Inferior parietal cortex (tissue), 1 donor: ENCODE measurements around the gene ARFIP2.

Source experiments
- DNase-seq: peaks from one replicate; pipeline ENCODE4 v3.0.0-alpha.2; 2016; ENCODE audit errors: extremely low spot score

The ARFIP2 gene

DNA sequence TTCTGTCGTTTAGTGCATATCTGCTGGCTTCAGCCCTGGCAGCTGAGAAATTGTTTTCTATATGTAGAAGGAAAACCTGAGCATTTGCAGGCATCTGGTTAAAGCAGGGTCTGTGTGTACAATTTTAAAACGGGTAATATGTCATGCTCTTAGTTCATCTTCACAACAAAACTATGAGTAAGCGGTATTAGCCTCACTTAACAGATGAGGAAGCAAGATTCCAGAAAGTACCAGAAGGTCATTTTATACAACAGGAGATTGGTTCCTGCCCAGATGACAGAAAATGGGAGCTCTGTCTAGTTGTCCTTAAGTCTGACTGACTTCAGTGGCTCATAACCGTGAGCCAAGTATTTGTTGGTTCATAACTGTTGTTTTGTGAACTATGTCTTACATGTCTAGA lies 1.3 kb upstream of the ARFIP2 start:
- no peak for DNase-seq

DNA sequence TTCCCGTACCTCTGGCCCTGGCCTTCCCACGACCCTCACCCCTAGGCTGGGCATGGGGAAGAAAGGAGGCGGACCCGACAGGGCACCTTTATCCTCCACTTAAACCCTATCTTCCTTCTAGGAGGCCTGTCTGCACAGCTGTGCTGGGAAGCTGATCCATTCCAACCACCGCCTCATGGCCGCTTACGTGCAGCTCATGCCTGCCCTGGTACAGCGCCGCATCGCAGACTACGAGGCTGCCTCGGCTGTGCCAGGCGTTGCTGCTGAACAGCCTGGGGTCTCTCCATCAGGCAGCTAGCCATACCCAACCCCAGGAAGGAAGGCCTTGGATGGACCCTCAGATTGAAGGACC lies 769 bp upstream of the ARFIP2 start:
- no peak for DNase-seq

DNA sequence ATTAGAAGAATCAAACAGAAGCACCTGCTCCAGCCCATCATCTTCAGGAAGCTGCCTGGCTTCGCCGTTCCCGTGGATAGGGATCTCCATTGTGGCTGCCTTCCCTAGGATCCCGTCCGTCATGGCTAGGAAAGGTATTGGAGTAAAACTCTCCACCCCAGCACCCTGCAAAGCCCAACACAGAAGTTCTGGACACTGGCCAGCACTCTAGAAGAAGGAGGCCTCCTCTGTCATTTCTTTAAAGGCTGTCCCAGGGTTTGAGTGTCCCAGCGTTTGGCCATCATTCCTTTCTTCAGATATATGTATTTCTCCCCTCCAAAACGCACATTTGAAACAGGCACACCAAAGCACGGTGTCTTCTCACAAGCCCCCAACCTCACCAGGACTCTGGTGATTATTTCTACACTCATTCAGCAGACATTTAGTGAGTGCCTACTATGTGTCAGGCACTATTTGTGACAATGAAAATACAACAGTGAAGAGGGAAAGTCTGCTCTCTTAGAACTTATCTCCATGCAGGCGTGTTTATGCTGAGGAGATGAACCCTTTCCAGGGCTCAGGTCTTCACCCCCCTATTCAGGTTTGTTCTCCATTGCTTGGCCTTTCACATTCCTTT lies 724 bp downstream of the ARFIP2 start:
- no peak for DNase-seq

DNA sequence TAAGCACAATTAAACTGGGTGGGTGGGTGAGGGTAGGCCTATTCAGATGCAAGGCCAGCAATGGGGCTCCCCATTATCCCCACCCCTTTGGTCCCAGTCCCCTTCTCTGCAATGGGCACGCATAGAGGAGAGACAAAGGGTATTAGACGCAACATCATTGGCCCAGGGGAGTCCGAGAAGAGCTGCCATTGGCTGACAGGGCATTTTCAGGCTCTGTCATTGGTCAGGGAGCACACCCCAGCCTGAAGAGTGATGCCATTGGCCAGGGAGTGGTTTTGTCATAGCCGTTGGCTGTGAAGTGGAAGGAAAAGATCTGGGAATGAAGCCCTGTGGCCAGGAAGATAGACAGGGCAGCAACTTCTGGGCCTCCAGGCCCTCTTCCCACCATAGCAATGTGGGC lies 4.6 kb downstream of the ARFIP2 start:
- DNase-seq, result no peak

DNA sequence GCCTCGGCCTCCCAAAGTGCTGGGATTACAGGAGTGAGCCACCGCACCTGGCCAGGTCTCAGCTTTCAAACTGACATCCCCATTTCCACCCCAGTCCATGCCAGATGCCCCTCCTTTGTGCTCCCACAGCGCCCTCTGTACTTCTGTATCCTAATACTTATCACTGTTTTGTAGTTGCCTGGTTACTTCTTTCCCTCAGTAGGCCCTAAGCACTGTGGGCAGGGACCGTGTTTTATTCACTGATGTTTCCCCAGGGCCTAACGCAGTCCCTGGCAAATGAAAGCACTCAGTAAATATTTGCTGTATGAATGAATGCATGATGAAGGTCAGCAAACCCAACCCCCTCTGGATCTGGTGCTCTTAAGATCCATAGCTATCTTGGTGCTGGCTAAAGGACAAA lies 5.2 kb downstream of the ARFIP2 start:
- DNase-seq, result no peak

DNA sequence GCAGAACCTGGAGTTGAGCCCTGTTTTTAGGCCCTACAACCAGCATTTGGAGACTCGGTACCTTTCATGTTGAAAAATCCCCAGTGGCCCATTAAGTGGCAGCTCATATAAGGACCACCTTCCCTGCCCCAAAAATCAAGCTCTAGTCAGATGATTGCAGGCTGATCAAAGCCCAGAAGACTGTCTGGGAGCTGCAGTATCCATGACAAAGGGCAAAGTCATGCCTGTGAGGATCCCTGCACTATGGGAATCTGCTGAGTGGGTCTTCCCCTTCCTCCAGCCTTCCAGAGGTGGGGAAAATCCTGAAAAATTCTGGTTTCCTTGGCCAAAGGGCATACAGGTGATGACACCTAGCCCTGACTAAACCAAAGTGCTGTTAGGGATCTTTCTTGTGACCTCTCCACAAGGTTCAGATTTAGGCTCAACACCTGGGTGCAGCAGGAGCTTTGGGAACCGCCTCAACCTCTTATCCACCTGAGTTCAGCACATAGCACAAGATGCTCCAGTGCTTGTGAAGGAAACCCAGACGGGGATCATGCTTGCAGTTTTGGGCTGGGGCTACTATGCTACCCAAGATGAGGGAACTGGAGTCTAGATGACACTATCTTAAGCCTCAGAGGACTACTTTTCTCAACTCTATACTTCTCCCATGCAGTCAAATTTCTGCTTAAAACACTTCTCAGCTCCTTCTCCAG lies 6.2 kb downstream of the ARFIP2 start:
- no peak for DNase-seq

DNA sequence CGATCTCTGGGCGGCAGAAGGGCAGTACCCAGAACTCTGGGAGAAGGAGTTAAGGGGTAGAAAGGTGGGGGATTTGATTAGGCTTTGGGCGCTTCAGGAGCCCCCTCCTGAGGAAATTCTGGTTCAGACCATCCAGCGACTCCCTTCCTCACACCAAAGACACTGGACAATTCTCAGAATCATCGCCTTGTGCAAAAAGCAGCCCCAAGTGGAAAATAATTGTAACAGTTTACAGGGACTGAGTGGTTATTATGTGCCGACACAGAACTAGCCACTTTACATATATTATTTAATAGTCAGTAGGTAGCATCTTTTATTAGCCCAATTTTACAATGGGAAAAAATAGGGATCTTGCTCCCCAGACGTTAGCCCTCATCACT lies 6.7 kb downstream of the ARFIP2 start:
- DNase-seq, result no peak

DNA sequence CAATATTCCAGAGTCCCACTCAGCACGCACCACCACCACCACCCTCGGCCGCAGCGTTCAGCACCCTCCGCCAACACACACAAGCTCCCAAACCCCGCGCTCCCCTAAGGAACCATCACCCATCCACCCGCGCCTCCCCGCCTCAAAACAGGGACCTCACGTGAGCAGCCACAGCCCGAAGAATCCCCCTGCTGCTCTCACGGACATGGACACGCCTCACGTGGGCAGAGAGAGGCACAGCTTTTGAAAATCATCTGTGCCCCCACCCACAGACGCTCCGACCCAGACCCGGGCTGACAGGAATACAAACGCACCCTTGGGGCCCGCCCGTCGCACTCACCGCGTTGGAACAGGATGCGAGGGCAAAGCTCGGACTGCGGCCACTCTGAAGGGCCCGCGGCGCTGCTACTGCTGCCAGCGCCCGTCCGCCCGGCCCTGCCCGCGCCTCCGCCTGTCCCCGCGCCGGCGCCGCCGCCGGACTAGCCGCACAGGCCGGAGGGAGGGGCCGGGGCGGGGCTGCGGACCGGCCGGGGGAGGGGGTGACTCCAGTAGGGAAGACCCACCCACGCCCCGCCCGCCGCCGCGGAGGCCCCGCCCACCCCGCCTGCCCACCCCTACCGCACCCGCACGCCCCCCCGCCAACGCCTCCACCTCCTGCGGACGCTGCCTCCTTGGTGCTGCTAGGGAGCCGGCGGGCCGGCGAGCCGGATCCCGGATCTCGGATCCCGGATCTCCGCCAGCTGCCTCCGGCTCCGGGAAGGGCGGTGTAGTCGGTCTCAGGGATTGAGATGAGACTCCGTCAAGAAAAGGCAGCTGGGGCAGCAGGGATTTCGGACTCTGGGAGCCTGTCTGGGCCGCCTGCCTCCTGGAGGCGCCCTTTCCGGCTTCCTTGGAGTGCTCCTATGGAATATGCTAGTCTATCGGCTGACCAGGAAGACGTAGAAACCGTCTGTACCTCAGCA lies 7.4 kb downstream of the ARFIP2 start, which contains the start of gene TRIM3:
Gene TRIM3 (minus strand): TSS at position 491 of the 962 bp plus-strand sequence. CDS start 8,246 bp downstream, outside the sequence.
- peak; percentile 59 for DNase-seq

DNA sequence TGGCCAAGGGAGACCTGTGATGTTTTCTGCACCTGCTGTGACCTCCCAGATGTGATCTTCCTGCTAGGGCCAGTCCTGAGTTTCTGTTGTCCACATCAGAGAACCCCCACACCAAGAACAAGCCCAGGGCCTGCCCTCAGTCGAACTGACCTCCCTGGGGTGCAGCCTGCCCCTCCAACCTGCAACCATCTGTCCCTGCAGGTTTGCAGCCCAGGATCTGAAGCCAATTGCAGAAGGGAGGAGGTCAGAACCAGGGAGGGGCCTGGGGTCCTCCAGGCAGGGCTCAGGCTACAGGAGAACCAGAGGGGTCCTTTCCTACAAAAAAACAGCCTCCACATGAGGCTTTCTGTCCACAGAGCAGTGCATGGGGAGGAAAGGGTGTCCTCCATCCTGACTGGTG lies 8.2 kb downstream of the ARFIP2 start:
- no peak for DNase-seq

DNA sequence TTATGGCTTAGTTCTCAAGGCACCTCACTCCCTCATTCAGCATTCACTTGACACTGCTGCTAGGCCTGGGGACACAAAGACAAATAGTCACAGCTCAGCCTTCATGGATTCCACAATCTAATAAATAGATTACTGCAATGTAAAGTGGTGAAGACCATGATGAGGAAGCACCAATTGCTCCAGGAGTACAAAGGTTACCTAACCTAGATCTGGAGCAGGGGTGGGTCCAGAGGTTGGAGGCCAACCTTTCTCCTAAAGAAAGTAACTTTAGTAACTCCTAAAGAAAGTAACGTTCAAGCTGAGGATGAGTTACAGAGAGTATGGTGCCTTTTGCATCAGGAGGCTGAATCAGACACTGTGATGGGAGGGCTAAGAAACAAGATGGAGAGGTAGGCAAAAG lies 11.5 kb downstream of the ARFIP2 start:
- DNase-seq, result no peak

DNA sequence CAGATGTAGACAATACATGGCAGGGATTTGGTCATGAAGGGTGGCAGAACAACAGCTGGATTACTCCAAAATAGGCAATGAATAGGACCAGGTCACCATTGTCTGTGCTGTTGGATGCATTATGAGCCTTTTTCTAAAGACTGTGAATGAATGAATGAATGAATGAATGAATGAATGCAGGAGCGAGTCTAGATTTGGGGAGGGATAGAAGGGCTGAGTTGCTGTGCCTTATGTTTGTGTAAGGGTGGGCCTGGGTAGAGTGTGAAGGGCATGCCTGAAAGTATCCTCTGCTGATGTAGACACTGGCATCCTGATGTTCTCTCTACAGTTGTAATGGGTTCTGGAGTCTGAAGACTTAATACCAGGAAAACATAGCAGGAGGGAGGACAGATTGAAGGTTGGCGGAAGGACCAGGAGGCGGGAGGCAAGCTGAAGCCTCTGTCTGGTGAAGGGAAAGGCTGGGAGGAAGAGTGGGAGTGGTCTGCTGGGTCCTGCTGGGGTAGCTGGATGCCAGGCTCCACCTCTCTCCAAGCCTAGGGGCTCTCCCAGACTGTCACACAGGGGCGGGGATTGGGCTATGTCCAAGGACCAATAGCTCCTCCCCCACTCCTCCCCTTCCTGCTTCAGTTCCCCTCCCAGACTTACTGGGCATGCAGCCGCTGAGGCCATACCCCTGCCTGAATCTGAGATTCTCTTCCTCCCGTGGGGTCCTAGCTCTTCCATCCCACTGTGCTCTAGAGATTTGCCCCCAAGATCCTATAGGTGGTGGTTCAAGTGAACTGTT lies 12.2 kb downstream of the ARFIP2 start:
- peak; percentile 77 for DNase-seq

DNA sequence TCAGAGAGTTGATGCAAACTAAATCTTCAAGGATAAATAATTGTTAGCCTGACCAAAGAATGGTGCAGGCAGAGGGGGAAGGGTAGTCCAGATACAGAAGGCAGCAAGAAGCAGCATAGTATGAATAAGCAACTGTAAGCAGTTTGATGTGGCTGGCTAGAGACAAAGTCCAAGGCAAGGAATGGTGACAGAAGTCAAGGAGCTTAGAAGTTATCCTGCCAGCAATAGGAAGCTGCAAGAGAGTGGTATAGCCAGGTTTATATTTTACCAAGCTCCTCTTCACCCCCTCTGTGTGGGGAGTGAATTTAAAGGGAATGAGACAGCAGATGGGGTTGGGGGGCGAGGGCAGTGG lies 22.1 kb downstream of the ARFIP2 start:
- no peak for DNase-seq

DNA sequence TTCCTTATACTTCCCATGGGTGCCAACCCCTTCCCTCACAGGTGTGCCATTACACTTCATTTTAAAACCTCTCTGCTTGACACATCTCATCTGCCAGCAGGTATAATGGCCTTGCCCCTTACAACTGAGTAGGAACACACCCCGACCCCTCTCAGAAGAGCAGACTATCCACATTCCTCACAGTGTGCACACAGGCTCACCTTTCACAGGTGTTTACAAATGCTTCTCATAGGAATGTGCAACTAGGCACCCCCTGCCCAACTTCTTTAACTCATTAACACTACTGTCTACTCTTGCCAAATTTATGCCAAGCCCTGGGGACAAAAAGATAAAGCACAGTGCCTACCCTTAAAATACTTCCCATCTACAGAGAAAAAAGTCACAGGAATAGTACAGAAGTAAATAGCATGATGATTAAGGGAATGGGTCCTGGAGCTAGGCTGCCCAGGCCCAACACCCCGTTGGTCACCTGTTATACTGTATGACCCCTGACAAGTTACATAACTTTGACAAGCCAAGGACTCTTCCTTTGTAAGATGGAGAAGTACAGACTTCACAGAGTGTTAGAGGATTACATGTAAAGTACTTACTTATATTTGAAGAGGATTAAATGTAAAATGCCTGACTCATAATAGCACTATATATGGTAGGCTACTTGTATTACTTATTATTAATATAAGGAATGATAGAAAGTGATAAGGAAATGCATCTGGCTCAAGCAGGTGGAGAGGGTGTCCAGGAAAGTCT lies 22.6 kb downstream of the ARFIP2 start:
- DNase-seq, result no peak

DNA sequence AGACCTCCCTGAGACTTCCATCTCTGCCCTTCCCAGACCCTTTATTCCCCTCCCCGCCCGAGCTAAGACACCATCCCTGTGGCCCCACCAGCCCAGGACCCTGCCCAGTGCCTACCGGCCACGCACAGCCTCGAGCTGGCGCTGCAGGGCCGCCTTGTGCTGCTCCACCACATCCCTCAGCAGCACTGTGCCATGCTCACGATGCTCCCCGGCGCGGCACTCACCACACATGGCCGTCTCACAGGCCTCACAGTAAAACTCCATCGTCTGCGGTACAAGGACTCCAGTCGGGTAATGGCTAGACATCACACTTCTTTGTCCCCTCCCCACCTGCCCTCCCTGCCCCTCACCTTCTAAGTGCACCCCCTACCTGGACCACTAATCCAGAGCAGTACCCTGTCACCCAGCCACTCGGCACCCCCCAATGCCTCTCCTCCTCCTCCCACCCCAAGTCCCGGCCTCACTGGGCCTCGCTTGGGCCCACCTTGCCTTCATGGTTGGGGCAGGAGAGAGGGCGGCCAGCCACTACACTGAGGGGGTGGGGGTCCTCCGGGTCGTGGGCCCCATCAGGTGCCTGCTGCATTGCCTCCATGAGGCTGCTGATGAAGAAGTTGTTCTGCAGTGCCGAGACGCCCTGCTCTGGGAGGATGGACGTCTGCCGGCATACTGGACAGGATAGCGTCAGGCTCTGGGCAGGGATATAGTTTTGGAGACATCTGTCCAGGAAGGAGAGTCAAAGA lies 23.4 kb downstream of the ARFIP2 start:
- DNase-seq, result no peak

DNA sequence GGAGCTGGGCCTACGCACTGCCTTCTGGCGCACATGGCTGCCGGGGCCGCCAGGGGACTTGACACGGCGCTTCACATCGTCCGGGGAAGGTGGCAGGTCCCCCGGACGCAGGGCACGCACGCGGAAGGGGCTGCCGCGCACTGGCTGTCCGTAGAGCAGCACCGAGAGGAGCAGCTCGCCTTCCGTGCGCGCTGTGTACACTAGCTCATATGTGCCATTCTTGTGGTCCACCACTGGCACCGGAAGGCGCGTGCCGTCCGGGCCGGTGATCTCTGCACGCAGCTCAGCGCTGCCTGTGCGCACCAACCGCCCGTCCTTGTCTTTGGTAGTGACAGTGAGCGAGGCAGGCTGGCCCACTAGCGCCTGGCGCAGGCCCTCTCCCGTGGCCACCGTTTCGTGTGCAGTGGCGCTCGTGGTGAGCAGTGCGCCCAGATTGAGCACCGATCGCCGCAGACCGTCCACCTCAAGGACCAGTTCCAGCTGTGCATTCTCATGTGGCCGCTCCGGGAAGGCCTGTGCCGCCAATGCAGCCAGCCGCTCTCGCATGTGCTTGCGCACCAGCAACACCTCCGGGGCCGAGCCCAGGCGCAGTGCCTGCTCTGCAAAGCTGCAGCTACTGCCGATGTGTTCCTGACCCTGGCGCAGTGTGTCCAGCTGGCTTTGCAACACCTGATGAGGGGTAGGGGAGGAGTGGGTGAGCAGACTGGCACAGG lies 24.6 kb downstream of the ARFIP2 start:
- no peak for DNase-seq

DNA sequence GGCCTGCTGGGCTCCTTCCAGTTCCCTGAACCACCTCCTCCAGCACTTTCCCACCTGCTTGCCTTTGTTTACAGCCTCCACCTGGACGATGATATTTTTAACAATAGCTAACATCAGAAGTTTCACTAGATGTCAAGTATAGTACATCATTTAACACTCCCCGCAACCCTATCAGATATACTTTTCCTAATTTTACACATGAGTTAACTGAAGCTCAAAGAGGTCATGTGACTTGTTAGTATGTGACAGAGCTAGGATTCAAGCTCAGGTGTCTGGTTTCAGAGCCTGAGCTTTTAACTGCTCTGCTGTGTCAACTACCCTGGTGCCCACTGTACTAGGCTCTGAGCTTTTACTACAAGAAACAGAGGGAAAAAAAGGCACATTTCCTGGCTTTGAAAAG lies 26.1 kb downstream of the ARFIP2 start:
- DNase-seq, result no peak

DNA sequence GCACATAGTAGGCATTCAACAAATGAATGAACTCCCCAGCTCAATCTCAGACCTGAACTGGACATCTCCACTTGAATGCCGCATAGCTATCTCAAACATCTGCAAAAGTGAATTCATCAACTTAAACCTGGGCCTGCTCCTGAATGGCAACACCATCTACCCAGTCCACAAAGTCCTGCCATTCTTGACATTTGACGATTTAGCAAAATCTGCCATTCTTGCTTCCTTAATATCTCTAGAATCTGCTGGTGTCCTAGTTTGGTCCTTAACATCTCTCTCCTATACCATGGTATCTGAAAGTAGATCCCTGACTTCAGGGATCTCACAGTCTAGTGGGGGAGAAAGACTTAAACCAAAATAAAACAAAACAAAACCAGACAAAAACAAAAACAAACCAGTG lies 28.0 kb downstream of the ARFIP2 start:
- DNase-seq, result no peak

DNA sequence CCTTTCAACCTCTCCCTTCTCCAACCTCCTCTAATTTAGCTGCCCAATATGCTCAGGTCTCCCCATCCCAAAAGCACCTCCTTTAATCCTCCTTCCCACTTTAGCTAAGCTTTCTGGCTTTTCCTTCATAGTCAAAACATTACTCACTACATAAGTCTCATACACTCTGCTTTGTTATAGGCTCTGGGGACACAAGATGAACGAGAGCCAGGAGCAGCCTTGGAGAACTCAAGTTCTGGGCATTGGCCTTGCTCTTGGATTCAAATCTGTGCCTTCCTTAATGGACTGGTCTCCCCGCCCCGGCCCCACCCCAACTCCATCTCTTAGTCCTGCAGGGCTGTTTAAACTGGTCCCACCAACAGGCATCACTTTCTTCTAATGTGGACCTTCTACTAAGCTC lies 28.9 kb downstream of the ARFIP2 start:
- DNase-seq, result no peak

DNA sequence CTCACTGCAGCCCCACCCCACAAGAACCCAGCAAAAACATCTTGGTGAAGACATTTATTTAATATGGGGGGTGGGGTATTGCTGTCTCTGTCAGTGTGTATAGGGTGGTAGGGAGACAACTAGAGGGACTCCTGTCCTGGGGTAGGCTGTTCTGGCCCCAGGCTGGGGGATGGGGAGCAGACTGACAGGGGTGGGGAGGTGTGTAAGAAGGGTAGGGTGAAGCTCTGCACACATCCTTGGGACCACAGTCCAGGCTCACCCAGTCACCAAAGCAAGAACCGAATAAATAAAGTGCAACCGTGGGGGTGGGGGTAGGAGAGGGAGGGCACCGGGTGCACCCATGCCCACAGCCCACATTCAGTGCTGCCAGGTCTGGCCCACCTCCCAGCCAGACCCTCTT lies 32.6 kb downstream of the ARFIP2 start:
- no peak for DNase-seq
